LNCaP clone FGC (cell line): ENCODE results near the gene HSD17B13.

Source experiments
- DNase-seq: peaks from one replicate; pipeline ENCODE4 v3.0.0-alpha.2; 2011; ENCODE audit warnings: low read depth
- H3K4me3 ChIP-seq: 2 replicates; pipeline ENCODE4 v1.5.1; 2011; ENCODE audit warnings: mild to moderate bottlenecking, low read depth, low read length, control low read depth
- TF ChIP-seq, protein P1 (sequence below): IDR thresholded peaks from 2 replicates; pipeline ENCODE4 v1.5.1; 2012; ENCODE audit warnings: mild to moderate bottlenecking; ENCODE audit not compliant: control insufficient read depth, insufficient read depth; ENCODE audit errors: extremely low read depth

The HSD17B13 gene

GRCh38 chr4:87268411-87268810 lies 54.3 kb downstream of the HSD17B13 start:
- H3K4me3 ChIP-seq = no peak overlapping the region
- TF ChIP-seq, protein P1, sequence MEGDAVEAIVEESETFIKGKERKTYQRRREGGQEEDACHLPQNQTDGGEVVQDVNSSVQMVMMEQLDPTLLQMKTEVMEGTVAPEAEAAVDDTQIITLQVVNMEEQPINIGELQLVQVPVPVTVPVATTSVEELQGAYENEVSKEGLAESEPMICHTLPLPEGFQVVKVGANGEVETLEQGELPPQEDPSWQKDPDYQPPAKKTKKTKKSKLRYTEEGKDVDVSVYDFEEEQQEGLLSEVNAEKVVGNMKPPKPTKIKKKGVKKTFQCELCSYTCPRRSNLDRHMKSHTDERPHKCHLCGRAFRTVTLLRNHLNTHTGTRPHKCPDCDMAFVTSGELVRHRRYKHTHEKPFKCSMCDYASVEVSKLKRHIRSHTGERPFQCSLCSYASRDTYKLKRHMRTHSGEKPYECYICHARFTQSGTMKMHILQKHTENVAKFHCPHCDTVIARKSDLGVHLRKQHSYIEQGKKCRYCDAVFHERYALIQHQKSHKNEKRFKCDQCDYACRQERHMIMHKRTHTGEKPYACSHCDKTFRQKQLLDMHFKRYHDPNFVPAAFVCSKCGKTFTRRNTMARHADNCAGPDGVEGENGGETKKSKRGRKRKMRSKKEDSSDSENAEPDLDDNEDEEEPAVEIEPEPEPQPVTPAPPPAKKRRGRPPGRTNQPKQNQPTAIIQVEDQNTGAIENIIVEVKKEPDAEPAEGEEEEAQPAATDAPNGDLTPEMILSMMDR = no peak
- DNase-seq = no peak

GRCh38 chr4:87266986-87267385 lies 55.7 kb downstream of the HSD17B13 start:
- H3K4me3 ChIP-seq = no peak overlapping the region
- TF ChIP-seq, protein P1 = no peak
- no peak for DNase-seq

- no peak for DNase-seq
- TF ChIP-seq, protein P1 = no peak
- H3K4me3 ChIP-seq = no peak overlapping the region
Measured at GRCh38 chr4:87262886-87263285, 59.8 kb downstream of the HSD17B13 start.

DNA sequence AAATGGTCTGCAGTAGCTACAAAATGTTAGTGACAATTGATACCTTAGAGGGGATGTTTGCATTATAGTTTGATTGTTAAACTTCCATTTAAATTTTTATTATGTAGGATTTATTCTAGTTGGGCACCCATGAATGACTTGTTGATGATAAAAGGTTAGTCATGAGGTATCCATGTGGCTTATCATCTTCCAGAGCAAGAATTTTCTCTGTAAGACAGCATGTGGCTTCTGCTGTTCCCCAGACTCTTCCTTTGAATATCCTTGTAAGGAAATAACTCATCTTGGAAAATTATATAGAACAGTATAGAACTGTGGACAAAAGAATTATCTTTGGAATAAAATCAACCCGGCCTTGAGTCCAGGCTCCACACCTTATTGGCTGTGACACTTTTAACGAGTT lies 62.2 kb downstream of the HSD17B13 start:
- TF ChIP-seq, protein P1 = no peak
- no peak for DNase-seq
- H3K4me3 ChIP-seq = no peak overlapping the region

GRCh38 chr4:87258677-87259076 lies 64.0 kb downstream of the HSD17B13 start:
- H3K4me3 ChIP-seq = no peak overlapping the region
- no peak for DNase-seq
- TF ChIP-seq, protein P1 = no peak

DNA sequence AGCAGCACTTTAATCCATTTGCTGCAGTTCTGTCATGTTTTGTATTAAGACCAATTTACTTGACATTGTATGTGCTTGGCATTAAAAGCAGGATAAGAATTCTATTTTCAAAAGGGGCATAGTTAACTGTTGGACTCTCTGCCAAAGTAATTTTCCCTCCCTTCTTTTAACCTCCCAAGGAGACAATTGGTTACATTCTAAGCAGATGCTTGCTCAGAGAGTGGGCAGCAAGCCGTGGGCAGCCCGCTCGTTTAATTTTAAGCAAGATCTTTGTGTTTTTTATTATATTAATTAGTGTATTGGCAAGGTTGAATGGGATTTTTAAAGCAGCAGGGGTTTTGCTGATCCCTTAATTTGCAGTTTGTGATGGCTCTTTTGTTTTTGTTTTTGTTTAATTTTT lies 65.2 kb downstream of the HSD17B13 start:
- DNase-seq = no peak
- TF ChIP-seq, protein P1 = no peak

DNA sequence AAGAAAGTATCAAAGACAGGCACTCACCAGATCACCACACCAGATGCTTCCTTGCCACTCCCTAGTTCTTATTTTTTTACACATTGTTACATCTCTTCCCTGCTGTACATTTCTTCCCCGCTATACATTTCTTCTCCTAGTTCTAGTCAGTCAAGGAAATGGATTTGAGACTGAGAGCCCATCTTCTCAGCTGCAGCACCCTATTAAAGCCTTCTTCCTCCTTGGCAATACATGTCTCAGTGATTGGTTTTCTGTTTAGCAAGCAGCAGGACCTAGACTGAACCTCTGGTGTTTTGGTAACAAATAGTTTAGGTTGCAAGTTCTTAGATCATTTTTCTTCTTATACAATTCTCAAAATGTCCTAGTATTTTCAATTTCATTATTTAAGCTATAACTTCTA lies 66.9 kb downstream of the HSD17B13 start:
- H3K4me3 ChIP-seq = no peak overlapping the region
- no peak for DNase-seq
- TF ChIP-seq, protein P1 = no peak

More for the DNA sequence above, 65.2 kb downstream of the HSD17B13 start:
- no peak overlapping the region for H3K4me3 ChIP-seq
